Transverse colon (tissue), 4 donors: ENCODE results near the gene RGS11.

Experiments used
- CTCF ChIP-seq, 5 experiments: fragments of 200-600 bp in 3 of 5; fragments of 450-650 bp in 2 of 5; sonication (generic) in 3 of 5; IDR thresholded peaks; 1 replicate in 2 of 5; 2 replicates in 3 of 5; pipeline ENCODE4 v1.5.1; 2016 to 2017; ENCODE audit warnings: antibody characterized with exemption in 5 of 5, inconsistent platforms in 3 of 5, mild to moderate bottlenecking in 2 of 5, moderate library complexity in 1 of 5
- POLR2A ChIP-seq: fragments of 450-650 bp; IDR thresholded peaks from one replicate; pipeline ENCODE4 v1.6.1; 2016; ENCODE audit warnings: antibody characterized with exemption, mild to moderate bottlenecking, moderate library complexity
- POLR2AphosphoS5 ChIP-seq, 3 donors: sonication (generic); formaldehyde crosslinking; IDR thresholded peaks; one replicate each; pipeline ENCODE4 v1.6.1; 2016; ENCODE audit warnings: antibody characterized with exemption in 3 of 3

GRCh38 chr16:318628-319027, 42.9 kb upstream of the RGS11 start:
- TF ChIP-seq POLR2A (no peak), CTCF (IDR thresholded peaks at IDR 0.05) (no peak), POLR2AphosphoS5 (IDR thresholded peaks at IDR 0.05) (no peak)
